Middle frontal gyrus (tissue), 1 donor: ENCODE measurements around the gene PDZRN3.

Experiments
- DNase-seq: peaks from one replicate; pipeline ENCODE4 v3.0.0-alpha.2; 2015; ENCODE audit warnings: low spot score; ENCODE audit errors: extremely low spot score

PDZRN3 gene

GRCh38 chr3:73497646-73498406, 126.9 kb downstream of the PDZRN3 start:
- DNase-seq = no peak

GRCh38 chr3:73493543-73494308, 131.0 kb downstream of the PDZRN3 start:
- DNase-seq = no peak

- no peak for DNase-seq
Observed at GRCh38 chr3:73492186-73492585, 132.6 kb downstream of the PDZRN3 start.

GRCh38 chr3:73491287-73491662, 133.5 kb downstream of the PDZRN3 start:
- no peak for DNase-seq

- no peak for DNase-seq
Observed at GRCh38 chr3:73490453-73491286, 134.1 kb downstream of the PDZRN3 start.

GRCh38 chr3:73485877-73486330, 138.8 kb downstream of the PDZRN3 start:
- DNase-seq = no peak

GRCh38 chr3:73484656-73485248, 140.0 kb downstream of the PDZRN3 start:
- DNase-seq = no peak

- DNase-seq = no peak
Observed at GRCh38 chr3:73481888-73482287, 142.9 kb downstream of the PDZRN3 start.

GRCh38 chr3:73480187-73480672, 144.5 kb downstream of the PDZRN3 start:
- no peak for DNase-seq

- DNase-seq = no peak
Observed at GRCh38 chr3:73479325-73479724, 145.4 kb downstream of the PDZRN3 start.

- no peak for DNase-seq
Observed at GRCh38 chr3:73478858-73479257, 145.9 kb downstream of the PDZRN3 start.

- DNase-seq = no peak
Observed at GRCh38 chr3:73475717-73476116, 149.0 kb downstream of the PDZRN3 start.

GRCh38 chr3:73475175-73475574, 149.6 kb downstream of the PDZRN3 start:
- DNase-seq = no peak

- no peak for DNase-seq
Observed at GRCh38 chr3:73474619-73475018, 150.1 kb downstream of the PDZRN3 start.

- no peak for DNase-seq
Observed at GRCh38 chr3:73473898-73474416, 150.8 kb downstream of the PDZRN3 start.

GRCh38 chr3:73473181-73473897, 151.4 kb downstream of the PDZRN3 start:
- DNase-seq = no peak

GRCh38 chr3:73471986-73472787, 152.6 kb downstream of the PDZRN3 start:
- DNase-seq = no peak

- no peak for DNase-seq
Observed at GRCh38 chr3:73470860-73471259, 153.9 kb downstream of the PDZRN3 start.

GRCh38 chr3:73469331-73469730, 155.4 kb downstream of the PDZRN3 start:
- no peak for DNase-seq
